Measurements from ENCODE around the gene SPATA20. TPM values are rescaled to one million over a fixed set of nuclear protein-coding genes. Genes with fewer than 3 reads are reported as not detected.
A peak's percentile ranks its signal among the peaks of the same experiment; 100 is the strongest.

SPATA20 gene
- total and polyA plus RNA-seq, 2 donors from 2014 or later: 52.7 to 60.4 TPM

GRCh38 chr17:50514388-50514787 lies 32.6 kb upstream of the SPATA20 start:
- peak in 1 of 5 donors; percentile 25 for DNase-seq
- H3K9ac ChIP-seq (ENCODE audit: low read length in 3 of 3): no peak overlapping the region
- no peaks in the 10 kb centered on the region for H3K36me3 ChIP-seq (ENCODE audit: control insufficient read depth in 2 of 3, insufficient read depth in 3 of 3, low read length in 3 of 3)
- peaks cover 0 to 3% (median 0%) of the 10 kb centered on the region in 3 donors for H3K4me1 ChIP-seq (ENCODE audit: control insufficient read depth in 2 of 3, insufficient read depth in 2 of 3, low read depth in 1 of 3, low read length in 3 of 3)
- TF ChIP-seq CTCF (IDR thresholded peaks at IDR 0.05; ENCODE audit: borderline replicate concordance, extremely low read depth, insufficient read depth): no peak
- no peaks in the 10 kb centered on the region for H3K9me3 ChIP-seq (ENCODE audit: control insufficient read depth in 2 of 3, insufficient read depth in 1 of 3, low read length in 3 of 3)
- no peak for FAIRE-seq
- no peak overlapping the region for H3K4me3 ChIP-seq (ENCODE audit: low read length in 3 of 3)
- H3K27ac ChIP-seq (ENCODE audit: low read depth in 2 of 2, low read length in 2 of 2): no peak overlapping the region
- intact Hi-C loops (cut with DNase I): no loop called here
- no peaks in the 10 kb centered on the region for H3K27me3 ChIP-seq (ENCODE audit: control insufficient read depth, insufficient read depth, low read length)

- peaks cover 0 to 3% (median 0%) of the 10 kb centered on the region in 3 donors for H3K4me1 ChIP-seq (ENCODE audit: control insufficient read depth in 2 of 3, insufficient read depth in 2 of 3, low read depth in 1 of 3, low read length in 3 of 3)
- H3K9ac ChIP-seq (ENCODE audit: low read length in 3 of 3): no peak overlapping the region
- TF ChIP-seq CTCF (IDR thresholded peaks at IDR 0.05; ENCODE audit: borderline replicate concordance, extremely low read depth, insufficient read depth): no peak
- no peaks in the 10 kb centered on the region for H3K36me3 ChIP-seq (ENCODE audit: control insufficient read depth in 2 of 3, insufficient read depth in 3 of 3, low read length in 3 of 3)
- peak overlapping the region in 1 of 2 donors; percentile 32 for H3K27ac ChIP-seq (ENCODE audit: low read depth in 2 of 2, low read length in 2 of 2)
- H3K4me3 ChIP-seq (ENCODE audit: low read length in 3 of 3): no peak overlapping the region
- peak in 2 of 5 donors; percentile 45 to 59 for DNase-seq
- intact Hi-C loops (cut with DNase I): no loop called here
- no peaks in the 10 kb centered on the region for H3K27me3 ChIP-seq (ENCODE audit: control insufficient read depth, insufficient read depth, low read length)
- no peak for FAIRE-seq
- H3K9me3 ChIP-seq (ENCODE audit: control insufficient read depth in 2 of 3, insufficient read depth in 1 of 3, low read length in 3 of 3): no peaks in the 10 kb centered on the region
Observed at GRCh38 chr17:50514936-50515702, 31.9 kb upstream of the SPATA20 start.

GRCh38 chr17:50517011-50517410 lies 30.0 kb upstream of the SPATA20 start:
- H3K27me3 ChIP-seq (ENCODE audit: control insufficient read depth, insufficient read depth, low read length): no peaks in the 10 kb centered on the region
- no peaks in the 10 kb centered on the region for H3K9me3 ChIP-seq (ENCODE audit: control insufficient read depth in 2 of 3, insufficient read depth in 1 of 3, low read length in 3 of 3)
- peaks cover 0 to 3% (median 0%) of the 10 kb centered on the region in 3 donors for H3K4me1 ChIP-seq (ENCODE audit: control insufficient read depth in 2 of 3, insufficient read depth in 2 of 3, low read depth in 1 of 3, low read length in 3 of 3)
- no peak for TF ChIP-seq CTCF (IDR thresholded peaks at IDR 0.05; ENCODE audit: borderline replicate concordance, extremely low read depth, insufficient read depth)
- H3K36me3 ChIP-seq (ENCODE audit: control insufficient read depth in 2 of 3, insufficient read depth in 3 of 3, low read length in 3 of 3): no peaks in the 10 kb centered on the region
- H3K4me3 ChIP-seq (ENCODE audit: low read length in 3 of 3): no peak overlapping the region
- no peak overlapping the region for H3K27ac ChIP-seq (ENCODE audit: low read depth in 2 of 2, low read length in 2 of 2)
- no peak overlapping the region for H3K9ac ChIP-seq (ENCODE audit: low read length in 3 of 3)
- DNase-seq (no peak), FAIRE-seq (no peak)
- intact Hi-C loops (cut with DNase I): no loop called here
